Measurements from ENCODE around the gene GDI2.
"Not testable (repeated sequence)": the region's sequence is repeated elsewhere in the genome, so short reads cannot be mapped to it uniquely, and the experiment has no call there.

The GDI2 gene

GRCh38 chr10:5813341-5814109 is at the start of gene GDI2:
GDI2 (minus strand) TSS chr10:5813434; CDS start chr10:5813258, 176 bp downstream.
- in situ Hi-C loops (cut with MboI; ENCODE audit: low sequenced_read_pairs), result no loop called here

- in situ Hi-C loops (cut with MboI; ENCODE audit: low sequenced_read_pairs), result no loop called here
Measured at GRCh38 chr10:5862360-5862961, 49.2 kb upstream of the GDI2 start.

GRCh38 chr10:5860066-5860465 is 46.8 kb upstream of the GDI2 start:
- in situ Hi-C loops (cut with MboI; ENCODE audit: low sequenced_read_pairs), result no loop called here

- in situ Hi-C loops (cut with MboI; ENCODE audit: low sequenced_read_pairs), result no loop called here
Measured at GRCh38 chr10:5858811-5859210, 45.6 kb upstream of the GDI2 start.

GRCh38 chr10:5856701-5857004 is 43.4 kb upstream of the GDI2 start:
- in situ Hi-C loops (cut with MboI; ENCODE audit: low sequenced_read_pairs), result no loop called here

- in situ Hi-C loops (cut with MboI; ENCODE audit: low sequenced_read_pairs), result no loop called here
Measured at GRCh38 chr10:5855979-5856700, 42.9 kb upstream of the GDI2 start.

- in situ Hi-C loops (cut with MboI; ENCODE audit: low sequenced_read_pairs), result no loop called here
Measured at GRCh38 chr10:5854131-5854475, 40.9 kb upstream of the GDI2 start.

- in situ Hi-C loops (cut with MboI; ENCODE audit: low sequenced_read_pairs), result not testable (repeated sequence)
Measured at GRCh38 chr10:5846667-5847066, 33.4 kb upstream of the GDI2 start.

- in situ Hi-C loops (cut with MboI; ENCODE audit: low sequenced_read_pairs), result no loop called here
Measured at GRCh38 chr10:5844345-5845055, 31.3 kb upstream of the GDI2 start.

- in situ Hi-C loops (cut with MboI; ENCODE audit: low sequenced_read_pairs), result no loop called here
Measured at GRCh38 chr10:5843686-5844344, 30.6 kb upstream of the GDI2 start.

GRCh38 chr10:5841965-5842364 is 28.7 kb upstream of the GDI2 start:
- in situ Hi-C loops (cut with MboI; ENCODE audit: low sequenced_read_pairs), result no loop called here

- in situ Hi-C loops (cut with MboI; ENCODE audit: low sequenced_read_pairs), result no loop called here
Measured at GRCh38 chr10:5840314-5841307, 27.4 kb upstream of the GDI2 start.

GRCh38 chr10:5836181-5836580 is 22.9 kb upstream of the GDI2 start:
- in situ Hi-C loops (cut with MboI; ENCODE audit: low sequenced_read_pairs), result not testable (repeated sequence)

- in situ Hi-C loops (cut with MboI; ENCODE audit: low sequenced_read_pairs), result no loop called here
Measured at GRCh38 chr10:5835446-5836095, 22.3 kb upstream of the GDI2 start.

GRCh38 chr10:5833814-5834213 is 20.6 kb upstream of the GDI2 start:
- in situ Hi-C loops (cut with MboI; ENCODE audit: low sequenced_read_pairs), result no loop called here

GRCh38 chr10:5832946-5833345 is 19.7 kb upstream of the GDI2 start:
- in situ Hi-C loops (cut with MboI; ENCODE audit: low sequenced_read_pairs), result no loop called here

GRCh38 chr10:5831446-5831782 is 18.2 kb upstream of the GDI2 start:
- in situ Hi-C loops (cut with MboI; ENCODE audit: low sequenced_read_pairs), result no loop called here

GRCh38 chr10:5830629-5831445 is 17.6 kb upstream of the GDI2 start:
- in situ Hi-C loops (cut with MboI; ENCODE audit: low sequenced_read_pairs), result no loop called here

- in situ Hi-C loops (cut with MboI; ENCODE audit: low sequenced_read_pairs), result no loop called here
Measured at GRCh38 chr10:5829267-5829666, 16.0 kb upstream of the GDI2 start.

Data from HL-60/S4 treated with phorbol 12-myristate 13-acetate at 8.2 ng/mL for 4 days and 3 days (cell line).